Heart right ventricle (tissue), 16 donors: ENCODE data around the gene MBL2. TPM values are rescaled to one million over a fixed set of nuclear protein-coding genes. Genes with fewer than 3 reads are reported as not detected.

ENCODE experiments used
- ATAC-seq, 8 donors: fragments of 200-7000 bp; cut with Tn5 transposase; one replicate each; pipeline ENCODE4 v1.9.1; 2020; ENCODE audit warnings: mild to moderate bottlenecking in 8 of 8, moderate library complexity in 8 of 8, moderate number of reproducible peaks in 1 of 8
- DNase-seq, 2 donors: peaks; one replicate each; pipeline ENCODE4 v3.0.0-alpha.2; 2020
- H3K27ac ChIP-seq, 10 donors: fragments of 200-600 bp; sonication (generic) in 2 of 10; one replicate each; pipeline versions ENCODE4 v1.5.0 to v1.8.0; 2020 to 2022; ENCODE audit warnings: mild to moderate bottlenecking in 3 of 10
- H3K27me3 ChIP-seq, 7 donors: fragments of 200-600 bp; one replicate each; pipeline ENCODE4 v1.8.0; 2021 to 2022; ENCODE audit warnings: mild to moderate bottlenecking in 2 of 7
- H3K36me3 ChIP-seq, 9 donors: fragments of 200-600 bp; sonication (generic) in 1 of 9; one replicate each; pipeline versions ENCODE4 v1.5.0 to v1.8.0; 2020 to 2022; ENCODE audit warnings: mild to moderate bottlenecking in 2 of 9
- H3K4me1 ChIP-seq, 9 donors: fragments of 200-600 bp; sonication (generic) in 1 of 9; one replicate each; pipeline versions ENCODE4 v1.5.0 to v1.8.0; 2020 to 2022; ENCODE audit warnings: mild to moderate bottlenecking in 4 of 9
- H3K4me3 ChIP-seq, 10 donors: fragments of 200-600 bp; sonication (generic) in 2 of 10; one replicate each; pipeline versions ENCODE4 v1.5.0 to v1.8.0; 2020 to 2022; ENCODE audit warnings: mild to moderate bottlenecking in 7 of 10, moderate library complexity in 2 of 10
- H3K9me3 ChIP-seq, 11 donors: fragments of 200-600 bp in 10 of 11; sonication (generic) in 2 of 11; one replicate each; pipeline versions ENCODE4 v1.5.0 to v1.8.0; 2013 to 2022; ENCODE audit warnings: mild to moderate bottlenecking in 2 of 11, control low read depth in 1 of 11, moderate library complexity in 1 of 11
- WGBS, 2 donors: extraction: QIAGEN DNeasy Blood & Tissue Kit; methylation state at CpG; one replicate each; pipeline ENCODE4 v1.1.7; 2013; ENCODE audit warnings: inconsistent platforms in 1 of 2; 5-methylcytosine and 5-hydroxymethylcytosine counted together
- intact Hi-C, 10 donors: fragments of 100-400 bp; cut with DNase I; formaldehyde crosslinking; loops; one replicate each; pipeline versions ENCODE4 v1.11.1 to v1.14.2; 2022
- polyA plus RNA-seq, 2 donors: library from polyadenylated mRNA; stranded (reverse); fragments of 200-250 nt; gene quantifications; one replicate each; pipeline ENCODE4 v1.2.3, GENCODE V29; 2013
- total RNA-seq, 10 donors: library from RNA; stranded (reverse); fragmentation: NEBNext Ultra II Directional in 3 of 10; extraction: Animal tissue kit (Norgen Biotek cat#: 25700) in 3 of 10; gene quantifications; one replicate each; pipeline versions ENCODE4 v1.2.1 to v1.2.4, GENCODE V29; 2021 to 2023
- TF ChIP-seq, protein P1 (sequence below), 9 donors: fragments of 200-600 bp; sonication (generic) in 2 of 9; IDR thresholded peaks; one replicate each; pipeline versions ENCODE4 v1.5.0 to v1.8.0; 2021 to 2022; ENCODE audit warnings: antibody characterized with exemption in 9 of 9, mild to moderate bottlenecking in 5 of 9, moderate library complexity in 1 of 9
- donor health status: Arrhythmogenic right ventricular cardiomyopathy.
- donor health status: ischemic (EF 13 %, LVEDD 7.1; RV severe dilation, severe dysfunction).
- donor health status: healthy with polysubstance abuse.
- donor health status: DM: no; HTN: yes; CAD: no.
- donor health status: DM: no; HTN: no; CAD: no.
- donor health status: ischemic (EF 25% LVEDD 6.9; RV normal size, moderate dysfunction).
- donor health status: ischemic (EF 25% LVEDD 5.7; RV mildly dilated, moderate dysfunction).
- donor health status: healthy.
- donor health status: DM: yes; HTN: yes; CAD: no.
- donor health status: Ischemic cardiomyopathy.
- donor health status: ischemic (EF 35%, LVEDD 5.7; RV mildly dilated, moderate dysfunction).
- donor health status: nonischemic (EF 11% LVEDD 7.7; RV severe dilation, severe dysfunction).
- donor health status: DM: yes; HTN: yes; CAD: no.
- donor health status: PGD.
- donor health status: ischemic (EF 29% LVEDD 5.4; RV normal size, mild dysfunction).
- donor health status: nonischemic (EF 23%, LVEDD 6.1; RV moderate dilation, normal function).

The MBL2 gene
- total and polyA plus RNA-seq, 12 donors = not detected

DNA sequence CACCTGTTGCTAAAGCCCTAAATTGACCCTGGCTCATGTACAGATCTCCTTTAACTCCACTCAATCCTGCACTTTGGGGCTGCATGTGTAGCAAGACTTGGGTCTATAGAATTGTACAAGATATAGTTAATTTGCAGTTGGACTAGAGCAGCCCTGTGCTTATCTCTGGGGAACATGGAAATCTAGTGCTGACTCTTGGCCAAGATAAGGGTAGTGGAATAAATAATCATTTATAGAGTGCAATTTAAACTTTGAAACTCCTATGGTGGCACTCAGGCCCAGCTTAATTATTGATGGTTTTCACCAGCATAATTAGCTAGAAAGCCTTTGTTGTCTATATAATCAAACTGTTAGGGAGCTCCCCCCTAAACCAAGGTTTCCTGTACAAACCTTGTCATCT lies 39.2 kb upstream of the MBL2 start:
- no peaks in the 10 kb centered on the region for H3K36me3 ChIP-seq
- no peak for DNase-seq
- TF ChIP-seq, protein P1, sequence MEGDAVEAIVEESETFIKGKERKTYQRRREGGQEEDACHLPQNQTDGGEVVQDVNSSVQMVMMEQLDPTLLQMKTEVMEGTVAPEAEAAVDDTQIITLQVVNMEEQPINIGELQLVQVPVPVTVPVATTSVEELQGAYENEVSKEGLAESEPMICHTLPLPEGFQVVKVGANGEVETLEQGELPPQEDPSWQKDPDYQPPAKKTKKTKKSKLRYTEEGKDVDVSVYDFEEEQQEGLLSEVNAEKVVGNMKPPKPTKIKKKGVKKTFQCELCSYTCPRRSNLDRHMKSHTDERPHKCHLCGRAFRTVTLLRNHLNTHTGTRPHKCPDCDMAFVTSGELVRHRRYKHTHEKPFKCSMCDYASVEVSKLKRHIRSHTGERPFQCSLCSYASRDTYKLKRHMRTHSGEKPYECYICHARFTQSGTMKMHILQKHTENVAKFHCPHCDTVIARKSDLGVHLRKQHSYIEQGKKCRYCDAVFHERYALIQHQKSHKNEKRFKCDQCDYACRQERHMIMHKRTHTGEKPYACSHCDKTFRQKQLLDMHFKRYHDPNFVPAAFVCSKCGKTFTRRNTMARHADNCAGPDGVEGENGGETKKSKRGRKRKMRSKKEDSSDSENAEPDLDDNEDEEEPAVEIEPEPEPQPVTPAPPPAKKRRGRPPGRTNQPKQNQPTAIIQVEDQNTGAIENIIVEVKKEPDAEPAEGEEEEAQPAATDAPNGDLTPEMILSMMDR (IDR thresholded peaks at IDR 0.05) = no peak
- peaks cover 0 to 6% (median 0%) of the 10 kb centered on the region in 11 donors for H3K9me3 ChIP-seq
- peaks cover 0 to 13% (median 0%) of the 10 kb centered on the region in 7 donors for H3K27me3 ChIP-seq
- intact Hi-C loops = no loop called here
- no peak for ATAC-seq
- H3K27ac ChIP-seq = no peak overlapping the region
- no peak overlapping the region for H3K4me3 ChIP-seq
- H3K4me1 ChIP-seq = no peaks in the 10 kb centered on the region

DNA sequence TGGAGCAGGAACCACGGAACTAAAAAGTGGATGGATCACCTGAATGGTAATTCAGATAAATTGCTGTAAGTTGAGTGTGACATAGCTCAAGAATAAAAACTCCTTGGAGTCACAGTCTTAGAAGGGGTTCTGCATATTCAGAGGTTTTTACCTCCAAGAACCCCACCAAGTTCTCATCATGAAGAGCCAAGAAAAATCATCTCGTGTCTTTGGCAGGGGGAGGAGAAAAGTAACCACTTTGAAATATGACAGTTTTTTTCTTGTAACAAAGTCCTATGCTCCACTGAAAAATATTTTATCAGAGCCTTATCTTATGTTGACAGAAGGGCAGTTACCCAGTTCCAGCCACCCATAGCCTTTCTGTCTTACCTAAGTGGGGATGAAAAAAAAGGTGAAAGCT lies 38.2 kb upstream of the MBL2 start:
- ATAC-seq (no peak), DNase-seq (no peak)
- H3K27me3 ChIP-seq = peaks cover 0 to 14% (median 0%) of the 10 kb centered on the region in 7 donors
- WGBS, 2 donors = 79 to 86% methylated on average over 2 of the region's 2 CpGs
- intact Hi-C loops = no loop called here
- H3K4me1 ChIP-seq = no peaks in the 10 kb centered on the region
- peaks cover 0 to 6% (median 0%) of the 10 kb centered on the region in 11 donors for H3K9me3 ChIP-seq
- H3K27ac ChIP-seq = no peak overlapping the region
- H3K36me3 ChIP-seq = no peaks in the 10 kb centered on the region
- no peak overlapping the region for H3K4me3 ChIP-seq
- TF ChIP-seq, protein P1 (IDR thresholded peaks at IDR 0.05) = no peak

DNA sequence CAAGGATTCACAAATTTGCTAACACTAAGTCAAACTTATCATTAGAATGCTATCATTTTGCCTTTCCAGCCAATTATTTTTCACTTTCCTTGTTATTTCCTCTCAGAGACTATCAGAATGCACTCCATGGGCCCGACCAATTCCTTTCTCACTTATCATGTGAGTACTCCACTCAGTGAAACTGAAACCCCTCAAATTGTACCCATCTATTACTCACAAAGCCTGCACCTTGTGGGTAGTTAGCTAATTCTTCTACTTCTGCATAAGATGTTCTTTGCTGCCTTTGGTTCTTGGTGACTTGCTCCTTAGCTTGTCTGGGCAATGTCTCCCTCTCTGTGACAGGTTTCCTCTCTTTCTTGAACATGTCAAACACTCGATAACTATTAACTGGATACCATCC lies 35.2 kb upstream of the MBL2 start:
- WGBS, 2 donors = 25 to 35% methylated on average over 2 of the region's 2 CpGs
- Histone ChIP-seq H3K27me3 (peaks cover 0 to 15% (median 0%) of the 10 kb centered on the region in 7 donors), H3K36me3 (no peaks in the 10 kb centered on the region), H3K4me3 (no peak overlapping the region), H3K4me1 (no peaks in the 10 kb centered on the region), H3K27ac (no peak overlapping the region), H3K9me3 (peaks cover 0 to 6% (median 0%) of the 10 kb centered on the region in 11 donors)
- no peak for ATAC-seq
- TF ChIP-seq, protein P1 (IDR thresholded peaks at IDR 0.05) = no peak
- no peak for DNase-seq
- intact Hi-C loops = no loop called here

DNA sequence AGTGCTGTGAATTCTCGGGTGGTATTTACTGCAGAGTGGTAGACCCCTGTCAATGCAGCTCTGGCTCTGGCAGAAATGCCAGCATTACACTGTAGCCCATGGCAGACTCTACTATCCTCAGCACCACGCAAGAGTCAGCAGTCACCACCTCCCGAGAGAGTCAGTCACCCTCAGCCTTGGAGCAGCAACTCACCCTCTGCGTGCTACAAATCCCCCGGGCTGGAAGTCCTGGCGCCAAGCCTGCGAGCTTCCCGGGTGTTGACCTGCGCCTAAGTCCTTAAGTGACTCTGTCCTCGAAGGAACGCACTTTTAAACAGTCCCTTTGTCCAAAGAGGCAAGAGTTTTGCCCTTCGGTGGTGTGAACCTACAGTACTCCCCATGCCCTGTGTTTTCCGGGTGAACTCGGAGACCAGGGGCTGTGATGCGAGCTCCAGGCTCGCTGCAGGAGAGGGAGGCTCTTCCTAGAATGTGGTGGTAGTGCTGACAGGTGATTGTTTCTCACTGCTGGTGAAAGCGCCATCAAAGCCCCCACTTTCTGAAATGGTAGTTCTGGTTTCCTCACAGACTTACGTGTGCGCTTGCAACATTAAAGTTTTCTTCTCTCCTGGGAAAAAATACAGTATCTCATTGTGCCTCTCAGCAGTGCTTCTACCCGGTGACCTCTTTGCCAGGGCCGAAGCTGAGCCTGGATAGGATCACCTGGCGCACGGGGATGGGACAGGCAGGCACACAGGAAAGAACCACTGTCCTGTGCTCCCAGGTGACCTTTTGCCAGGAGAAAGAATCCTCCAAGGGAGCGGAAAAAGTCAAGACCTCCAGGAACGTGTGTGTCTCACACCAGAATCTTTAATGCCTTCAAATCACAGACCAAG lies 33.1 kb upstream of the MBL2 start:
- TF ChIP-seq, protein P1 (IDR thresholded peaks at IDR 0.05) = no peak
- Histone ChIP-seq H3K27ac (no peak overlapping the region), H3K4me3 (no peak overlapping the region), H3K4me1 (no peaks in the 10 kb centered on the region), H3K9me3 (no peaks in the 10 kb centered on the region), H3K36me3 (no peaks in the 10 kb centered on the region), H3K27me3 (peaks cover 0 to 15% (median 0%) of the 10 kb centered on the region in 7 donors)
- no peak for DNase-seq
- ATAC-seq = no peak
- intact Hi-C loops = no loop called here
- 66 to 67% methylated on average over 25 of the region's 25 CpGs for WGBS, 2 donors
